HG02571 (cell line): Measurements from ENCODE around the gene SSH2.
"Not testable (repeated sequence)": the region's sequence is repeated elsewhere in the genome, so short reads cannot be mapped to it uniquely, and the experiment has no call there.

Source experiments
- ATAC-seq: cut with Tn5 transposase; IDR thresholded peaks from one replicate; pipeline ENCODE4 v1.9.1; 2021; ENCODE audit warnings: mild to moderate bottlenecking, moderate library complexity; ENCODE audit not compliant: unreplicated experiment

SSH2 gene

DNA sequence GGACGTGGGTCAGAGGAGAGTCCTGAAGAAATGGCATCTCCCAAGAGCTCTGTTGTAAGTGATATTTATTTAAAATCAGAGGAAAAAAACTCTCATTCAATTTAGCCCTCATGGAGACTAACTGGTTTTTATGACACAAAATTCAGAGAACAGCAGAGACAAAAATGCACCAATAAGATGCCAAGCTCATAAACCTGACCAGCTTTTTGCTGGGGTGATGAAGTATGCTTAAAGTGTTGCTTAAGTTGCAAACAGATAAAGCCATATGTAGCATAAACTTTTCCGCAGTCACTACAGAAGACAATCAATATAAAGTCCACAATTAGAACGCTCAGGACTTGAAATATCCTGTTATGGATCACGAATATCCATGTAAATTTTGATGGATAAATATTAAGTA lies 183.4 kb downstream of the SSH2 start:
- no peak for ATAC-seq

- ATAC-seq: no peak
Measured at GRCh38 chr17:29744121-29744520, 185.9 kb downstream of the SSH2 start.

- no peak for ATAC-seq
Measured at GRCh38 chr17:29742210-29742513, 187.9 kb downstream of the SSH2 start.

DNA sequence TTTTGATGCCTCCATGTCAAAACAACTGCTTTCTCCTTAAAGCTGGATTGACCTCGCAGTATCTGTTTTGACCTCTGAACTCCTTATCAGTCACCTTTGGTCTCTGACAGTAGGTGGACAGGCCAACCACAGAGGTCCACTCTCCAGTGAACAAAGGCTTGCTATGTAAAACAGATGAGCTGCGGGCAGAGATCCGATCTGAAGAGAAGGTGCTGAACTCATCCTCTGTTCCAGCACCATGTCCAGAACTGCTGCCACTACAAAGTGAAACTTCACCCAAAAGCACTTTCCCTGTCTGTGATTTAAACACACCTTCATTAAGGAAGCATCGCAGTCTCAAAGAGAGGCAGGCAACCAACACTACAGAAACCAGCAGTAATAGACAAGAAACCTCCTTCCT lies 190.0 kb downstream of the SSH2 start:
- ATAC-seq: no peak

DNA sequence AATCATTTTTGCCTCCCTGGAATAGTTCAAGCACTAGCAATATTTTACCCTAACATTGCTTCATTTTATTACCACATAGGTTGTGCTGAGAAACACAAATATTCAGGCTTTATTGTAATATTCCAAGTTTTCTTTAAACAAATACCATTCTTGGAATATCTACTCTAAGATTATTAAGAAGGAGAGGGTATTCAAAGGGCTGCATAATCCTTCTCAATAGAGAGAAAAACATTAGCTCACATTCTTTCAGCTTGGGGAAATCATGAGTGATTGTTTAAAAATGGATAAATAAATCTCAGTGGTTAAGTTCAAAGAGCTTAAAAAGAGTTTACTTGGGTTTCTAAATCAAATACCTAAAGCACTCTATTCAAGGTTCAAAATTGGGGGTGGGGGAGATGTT lies 195.4 kb downstream of the SSH2 start:
- no peak for ATAC-seq

GRCh38 chr17:29733166-29733565 lies 196.9 kb downstream of the SSH2 start:
- ATAC-seq: no peak

DNA sequence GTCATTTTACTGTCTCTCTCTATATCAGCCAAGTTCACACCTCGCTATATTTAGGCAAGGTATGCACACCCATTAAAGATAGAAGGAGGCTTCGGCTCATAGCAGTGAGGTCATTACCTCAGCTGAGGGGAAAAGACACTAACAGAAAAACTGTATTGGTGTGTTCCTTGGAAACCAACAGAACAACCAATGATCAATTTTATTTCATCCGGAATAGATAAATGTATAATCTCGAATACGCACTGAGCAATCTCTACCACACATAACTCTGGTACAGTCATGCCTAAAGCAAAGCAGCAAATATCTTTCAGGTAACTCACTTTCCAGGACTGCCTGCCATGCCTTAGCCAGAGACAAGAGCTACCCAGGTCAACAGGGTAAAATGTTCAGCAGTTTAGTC lies 197.4 kb downstream of the SSH2 start:
- ATAC-seq: no peak

- ATAC-seq: no peak
Measured at GRCh38 chr17:29732209-29732608, 197.8 kb downstream of the SSH2 start.

DNA sequence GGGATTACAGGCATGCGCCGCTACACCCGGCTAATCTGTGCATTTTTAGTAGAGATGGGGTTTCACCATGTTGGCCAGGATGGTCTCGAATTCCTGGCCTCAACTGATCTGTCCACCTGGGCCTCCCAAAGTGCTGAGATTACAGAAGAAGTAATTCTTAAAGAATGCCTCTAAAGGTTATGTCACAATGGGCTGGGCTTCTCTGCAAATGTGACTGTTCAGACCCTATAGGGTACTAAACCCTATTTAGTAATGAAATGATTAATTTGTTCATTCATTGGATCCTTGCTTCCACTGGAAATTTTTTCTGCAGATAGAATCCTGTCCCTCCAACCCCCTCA lies 198.5 kb downstream of the SSH2 start:
- ATAC-seq: no peak

GRCh38 chr17:29728490-29728889 lies 201.5 kb downstream of the SSH2 start:
- no peak for ATAC-seq

DNA sequence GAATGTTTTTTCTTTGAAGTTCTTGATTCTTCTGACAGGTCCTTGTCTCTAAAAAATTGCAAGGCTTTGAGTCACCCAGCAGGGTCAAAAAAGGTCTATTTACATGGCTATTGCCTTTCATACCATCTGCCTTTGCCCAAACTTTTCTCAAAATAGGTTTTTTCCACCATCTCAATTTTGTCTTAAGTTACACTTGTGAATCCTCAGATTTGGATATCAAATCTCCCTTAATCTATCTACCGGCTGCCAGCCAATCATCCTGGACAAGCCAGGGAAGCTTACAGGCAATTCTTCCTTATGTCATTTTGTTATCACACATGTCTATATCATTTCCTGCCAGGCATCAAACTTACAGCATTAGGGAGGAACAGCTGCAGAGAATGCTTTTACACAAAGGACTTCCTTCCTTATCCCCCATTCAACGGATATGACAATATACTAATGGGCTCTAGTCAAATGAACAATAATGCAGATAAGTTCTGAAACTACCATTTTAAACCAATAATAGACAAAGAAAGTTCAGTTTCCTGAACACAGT lies 203.2 kb downstream of the SSH2 start:
- ATAC-seq: no peak

DNA sequence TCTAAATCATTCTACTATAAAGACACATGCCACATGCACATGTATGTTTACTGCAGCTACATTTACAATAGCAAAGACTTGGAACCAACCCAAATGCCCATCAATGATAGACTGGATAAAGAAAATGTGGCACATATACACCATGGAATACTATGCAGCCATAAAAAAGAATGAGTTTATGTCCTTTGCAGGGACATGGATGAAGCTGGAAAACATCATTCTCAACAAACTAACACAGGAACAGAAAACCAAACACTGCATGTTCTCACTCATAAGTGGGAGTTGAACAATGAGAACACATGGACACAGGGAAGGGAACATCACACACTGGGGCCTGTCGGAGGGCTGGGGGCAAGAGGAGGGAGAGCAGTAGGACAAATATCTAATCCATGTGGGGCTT lies 204.6 kb downstream of the SSH2 start:
- ATAC-seq: not testable (repeated sequence)

GRCh38 chr17:29723278-29724047 lies 206.6 kb downstream of the SSH2 start:
- ATAC-seq: no peak

GRCh38 chr17:29722411-29723198 lies 207.4 kb downstream of the SSH2 start:
- no peak for ATAC-seq

DNA sequence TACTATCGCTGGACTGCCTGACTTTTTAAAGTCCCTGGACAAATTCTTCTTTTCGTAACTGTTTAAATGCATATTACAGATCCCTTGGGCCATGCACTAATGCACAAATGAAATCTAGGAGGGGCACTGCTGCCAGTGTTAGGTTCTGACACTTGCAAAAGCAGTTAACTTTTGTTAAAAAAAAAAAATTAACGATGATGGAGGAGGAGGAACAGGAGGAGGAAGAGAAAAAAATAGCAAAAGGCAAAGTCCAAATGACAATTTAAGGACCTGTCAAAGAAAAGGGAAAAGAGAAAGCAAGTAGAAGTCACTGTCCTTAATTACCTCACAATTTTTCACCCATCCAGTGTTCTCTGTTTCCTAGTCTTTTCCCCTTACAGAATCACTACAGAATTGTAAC lies 209.5 kb downstream of the SSH2 start:
- ATAC-seq: no peak

DNA sequence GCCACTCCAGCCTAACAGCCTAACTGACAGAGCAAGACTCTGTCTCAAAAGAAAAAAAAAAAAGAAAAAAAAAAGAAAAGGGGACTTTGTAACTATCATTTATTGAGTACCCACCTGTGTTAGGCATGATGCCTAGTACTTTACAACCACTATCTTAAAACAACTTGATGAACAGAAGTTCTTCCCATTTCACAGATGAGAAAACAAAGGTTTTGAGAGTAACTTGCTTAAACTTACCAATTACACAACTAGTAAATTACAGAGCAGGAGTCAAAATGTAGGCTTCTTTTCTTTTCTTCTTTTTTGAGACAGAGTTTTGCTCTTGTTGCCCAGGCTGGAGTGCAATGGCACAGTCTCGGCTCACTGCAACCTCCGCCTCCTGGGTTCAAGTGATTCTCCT lies 210.6 kb downstream of the SSH2 start:
- ATAC-seq: no peak

DNA sequence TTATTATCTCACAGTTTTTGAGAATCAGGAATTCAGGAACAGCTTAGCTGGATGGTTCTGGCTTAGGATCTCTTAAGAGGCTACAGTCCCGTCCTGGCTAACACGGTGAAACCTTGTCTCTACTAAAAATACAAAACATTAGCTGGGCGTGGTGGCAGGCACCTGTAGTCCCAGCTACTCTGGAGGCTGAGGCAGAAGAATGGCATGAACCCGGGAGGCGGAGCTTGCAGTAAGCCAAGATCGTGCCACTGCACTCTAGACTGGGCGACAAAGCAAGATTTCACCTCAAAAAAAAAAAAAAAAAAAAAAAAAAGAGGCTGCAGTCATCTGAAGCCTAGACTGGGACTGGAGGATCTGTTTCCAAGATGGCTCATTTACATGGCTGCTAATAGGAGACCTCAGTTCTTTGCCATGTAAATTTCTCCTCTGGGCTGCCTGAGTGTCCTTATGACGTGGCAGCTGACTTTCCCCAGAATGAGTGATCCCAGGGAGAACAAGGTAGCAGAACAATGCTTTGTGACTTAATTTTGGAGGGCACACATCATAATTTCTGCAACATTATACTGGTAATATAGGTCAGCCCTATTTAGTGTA lies 211.5 kb downstream of the SSH2 start:
- ATAC-seq: no peak

DNA sequence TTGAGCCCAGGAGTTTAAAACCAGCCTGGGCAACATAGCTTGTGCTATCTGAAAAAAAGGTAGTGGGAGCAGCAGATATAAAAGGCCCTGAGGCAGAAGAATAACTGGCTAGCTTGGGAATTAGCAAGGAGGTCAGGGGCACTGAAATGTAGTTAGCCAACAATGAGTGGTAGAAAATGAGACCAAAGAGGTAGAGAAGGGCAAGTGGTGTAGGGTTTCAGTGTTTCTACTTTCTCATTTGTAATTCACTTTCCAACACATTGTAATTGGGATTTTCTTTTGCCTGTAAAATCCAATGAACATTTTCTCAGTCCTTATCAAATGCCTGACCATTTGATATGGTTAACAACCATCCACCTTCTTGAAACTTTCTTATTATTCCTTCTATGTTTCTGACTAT lies 212.2 kb downstream of the SSH2 start:
- ATAC-seq: no peak

- ATAC-seq: no peak
Measured at GRCh38 chr17:29716566-29716965, 213.5 kb downstream of the SSH2 start.

- ATAC-seq: no peak
Measured at GRCh38 chr17:29715680-29716079, 214.3 kb downstream of the SSH2 start.

GRCh38 chr17:29714146-29714545 lies 215.9 kb downstream of the SSH2 start:
- no peak for ATAC-seq

GRCh38 chr17:29713626-29714025 lies 216.4 kb downstream of the SSH2 start:
- ATAC-seq: no peak
